Hepatocyte (in vitro differentiated cells): ENCODE data around the gene HOPX. TPM values are rescaled to one million over a fixed set of nuclear protein-coding genes. Genes with fewer than 3 reads are reported as not detected.

Experiments
- DNase-seq: peaks from one replicate; pipeline ENCODE4 v3.0.0-alpha.2; 2016; ENCODE audit warnings: low spot score
- H2AFZ ChIP-seq: fragments of 200-600 bp; sonication (generic); 2 replicates; pipeline ENCODE4 v1.6.0; 2016; ENCODE audit warnings: antibody characterized with exemption, mild to moderate bottlenecking
- H3K27ac ChIP-seq: fragments of 200-600 bp; sonication (generic); 2 replicates; pipeline ENCODE4 v1.5.1; 2016; ENCODE audit warnings: mild to moderate bottlenecking
- H3K27me3 ChIP-seq: fragments of 200-600 bp; sonication (generic); 2 replicates; pipeline ENCODE4 v1.6.1; 2016
- H3K36me3 ChIP-seq: fragments of 200-600 bp; sonication (generic); replicated peaks from 2 replicates; pipeline ENCODE4 v1.5.1; 2016; ENCODE audit warnings: low read depth; ENCODE audit not compliant: insufficient read depth
- H3K4me1 ChIP-seq: fragments of 200-600 bp; sonication (generic); 2 replicates; pipeline ENCODE4 v1.5.1; 2016; ENCODE audit warnings: mild to moderate bottlenecking, moderate library complexity; ENCODE audit not compliant: insufficient read depth
- H3K4me2 ChIP-seq: fragments of 200-600 bp; sonication (generic); 2 replicates; pipeline ENCODE4 v1.6.0; 2016
- H3K4me3 ChIP-seq: fragments of 200-600 bp; sonication (generic); 2 replicates; pipeline ENCODE4 v1.5.1; 2016; ENCODE audit warnings: mild to moderate bottlenecking
- H3K79me2 ChIP-seq: fragments of 200-600 bp; sonication (generic); 2 replicates; pipeline ENCODE4 v1.6.0; 2017; ENCODE audit warnings: mild to moderate bottlenecking
- H3K9me2 ChIP-seq: fragments of 200-600 bp; sonication (generic); replicated peaks from 2 replicates; pipeline ENCODE4 v1.6.0; 2017; ENCODE audit warnings: mild to moderate bottlenecking; ENCODE audit not compliant: insufficient read depth
- H3K9me3 ChIP-seq: fragments of 200-600 bp; sonication (generic); 2 replicates; pipeline ENCODE4 v1.5.1; 2016; ENCODE audit warnings: low read depth, mild to moderate bottlenecking
- H4K20me1 ChIP-seq: fragments of 200-600 bp; sonication (generic); 2 replicates; pipeline ENCODE4 v1.6.0; 2016; ENCODE audit warnings: mild to moderate bottlenecking; ENCODE audit not compliant: insufficient read depth, poor library complexity, severe bottlenecking
- CTCF ChIP-seq: fragments of 200-600 bp; sonication (generic); IDR thresholded peaks from 2 replicates; pipeline ENCODE4 v1.5.1; 2016; ENCODE audit warnings: antibody characterized with exemption, mild to moderate bottlenecking; ENCODE audit not compliant: poor library complexity
- EZH2 ChIP-seq: fragments of 200-600 bp; sonication (generic); IDR thresholded peaks from 2 replicates; pipeline ENCODE4 v1.6.1; 2016; ENCODE audit warnings: antibody characterized with exemption, mild to moderate bottlenecking, borderline replicate concordance
- EZH2phosphoT487 ChIP-seq: fragments of 200-600 bp; sonication (generic); IDR thresholded peaks from one replicate; pipeline ENCODE4 v1.6.1; 2018; ENCODE audit warnings: antibody characterized with exemption, mild to moderate bottlenecking, low read depth, moderate library complexity; ENCODE audit not compliant: unreplicated experiment, severe bottlenecking
- WGBS: methylation state at CpG from one replicate; pipeline ENCODE4 v1.1.6; 2016; ENCODE audit warnings: low lambda C conversion rate; ENCODE audit errors: missing lambda C conversion rate; 5-methylcytosine and 5-hydroxymethylcytosine counted together
- polyA plus RNA-seq: library from polyadenylated mRNA; unstranded; fragments of >200 nt; fragmentation: Nextera tagmentation; extraction: Ambion mirVana; gene quantifications from 2 replicates; pipeline ENCODE4 v1.2.1, GENCODE V29; 2016
- total RNA-seq: library from RNA; depleted of rRNA; stranded (reverse); fragments of >200 nt; gene quantifications from 2 replicates; pipeline ENCODE4 v1.2.3, GENCODE V29; 2014

The HOPX gene
- total and polyA plus RNA-seq, 2 experiments from 2014 or later: 11.7 to 17.7 TPM

DNA sequence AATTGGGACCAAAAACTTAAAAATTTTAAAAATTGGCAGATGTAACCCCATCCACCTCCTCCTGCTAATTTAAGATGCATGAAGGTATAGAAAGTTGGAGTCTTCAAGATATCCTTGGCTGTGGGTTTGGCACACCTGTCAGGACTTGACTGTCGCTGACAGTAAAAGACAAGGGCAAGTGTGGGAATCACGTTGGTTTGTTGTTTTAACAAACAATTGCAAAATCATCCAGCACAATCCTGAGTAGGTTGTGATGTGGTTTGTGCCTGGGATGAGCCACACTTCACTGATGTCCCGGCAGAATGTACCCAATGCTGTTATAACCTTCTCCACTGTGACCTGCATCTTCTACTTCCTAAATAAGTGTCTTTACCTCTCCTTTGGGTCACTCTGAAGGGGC, 24.0 kb downstream of the HOPX start:
- no peaks in the 10 kb centered on the region for H3K79me2 ChIP-seq
- H3K27ac ChIP-seq: no peak overlapping the region
- no peak overlapping the region for H2AFZ ChIP-seq
- WGBS: 70% methylated on average over 3 of the region's 3 CpGs
- H3K9me3 ChIP-seq: no peaks in the 10 kb centered on the region
- no peak overlapping the region for H3K4me3 ChIP-seq
- no peaks in the 10 kb centered on the region for H3K9me2 ChIP-seq
- peaks cover 53% of the 10 kb centered on the region for H3K27me3 ChIP-seq
- TF ChIP-seq EZH2phosphoT487 (no peak), CTCF (no peak), EZH2 (no peak)
- H3K4me1 ChIP-seq: peaks cover 9% of the 10 kb centered on the region
- no peaks in the 10 kb centered on the region for H4K20me1 ChIP-seq
- H3K36me3 ChIP-seq: no peaks in the 10 kb centered on the region
- H3K4me2 ChIP-seq: no peak overlapping the region
- no peak for DNase-seq

DNA sequence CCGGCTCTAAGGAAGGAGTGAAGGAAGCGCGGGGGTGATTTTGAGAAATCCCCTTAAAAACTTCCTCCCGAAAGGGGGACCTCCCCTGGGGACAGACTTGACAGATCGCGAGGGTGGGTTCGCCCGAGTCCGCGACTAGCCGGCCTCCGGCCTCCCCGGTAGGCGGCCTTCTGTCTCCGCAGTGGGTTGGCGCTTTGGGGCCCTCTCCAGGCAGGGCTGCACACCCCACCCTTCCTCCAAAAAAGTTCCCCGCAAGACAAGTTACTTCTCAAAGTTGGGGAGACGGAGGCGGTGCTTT, 24.8 kb downstream of the HOPX start:
- H2AFZ ChIP-seq: peak overlapping the region; percentile 80
- H3K27me3 ChIP-seq: peaks cover 53% of the 10 kb centered on the region
- peak overlapping the region; percentile 98 for H3K4me2 ChIP-seq
- peak; percentile 19 for DNase-seq
- H3K4me1 ChIP-seq: peaks cover 9% of the 10 kb centered on the region
- TF ChIP-seq CTCF: peak; percentile 30
- no peak for TF ChIP-seq EZH2
- no peak for TF ChIP-seq EZH2phosphoT487
- peak overlapping the region; percentile 40 for H3K4me3 ChIP-seq
- no peaks in the 10 kb centered on the region for H3K9me2 ChIP-seq
- H4K20me1 ChIP-seq: no peaks in the 10 kb centered on the region
- H3K9me3 ChIP-seq: no peaks in the 10 kb centered on the region
- 9% methylated on average over 13 of the region's 19 CpGs for WGBS
- no peaks in the 10 kb centered on the region for H3K79me2 ChIP-seq
- no peak overlapping the region for H3K27ac ChIP-seq
- no peaks in the 10 kb centered on the region for H3K36me3 ChIP-seq

GRCh38 chr4:56655627-56656345, 25.3 kb downstream of the HOPX start:
- peak; percentile 31 for DNase-seq
- TF ChIP-seq CTCF: no peak
- TF ChIP-seq EZH2phosphoT487: no peak
- TF ChIP-seq EZH2: no peak
- no peaks in the 10 kb centered on the region for H3K79me2 ChIP-seq
- H3K27me3 ChIP-seq: peaks cover 53% of the 10 kb centered on the region
- H3K27ac ChIP-seq: no peak overlapping the region
- H2AFZ ChIP-seq: peak overlapping the region; percentile 80
- H3K9me2 ChIP-seq: no peaks in the 10 kb centered on the region
- no peaks in the 10 kb centered on the region for H3K36me3 ChIP-seq
- peak overlapping the region; percentile 40 for H3K4me3 ChIP-seq
- no peaks in the 10 kb centered on the region for H4K20me1 ChIP-seq
- WGBS: 1% methylated on average over 15 of the region's 79 CpGs
- peaks cover 9% of the 10 kb centered on the region for H3K4me1 ChIP-seq
- H3K9me3 ChIP-seq: no peaks in the 10 kb centered on the region
- H3K4me2 ChIP-seq: peak overlapping the region; percentile 98
